HG03521 (cell line): ENCODE data around the gene GPR35.

Experiments used
- ATAC-seq: cut with Tn5 transposase; IDR thresholded peaks from one replicate; pipeline ENCODE4 v1.9.1; 2021; ENCODE audit warnings: mild to moderate bottlenecking, moderate library complexity; ENCODE audit not compliant: unreplicated experiment

GPR35 gene

DNA sequence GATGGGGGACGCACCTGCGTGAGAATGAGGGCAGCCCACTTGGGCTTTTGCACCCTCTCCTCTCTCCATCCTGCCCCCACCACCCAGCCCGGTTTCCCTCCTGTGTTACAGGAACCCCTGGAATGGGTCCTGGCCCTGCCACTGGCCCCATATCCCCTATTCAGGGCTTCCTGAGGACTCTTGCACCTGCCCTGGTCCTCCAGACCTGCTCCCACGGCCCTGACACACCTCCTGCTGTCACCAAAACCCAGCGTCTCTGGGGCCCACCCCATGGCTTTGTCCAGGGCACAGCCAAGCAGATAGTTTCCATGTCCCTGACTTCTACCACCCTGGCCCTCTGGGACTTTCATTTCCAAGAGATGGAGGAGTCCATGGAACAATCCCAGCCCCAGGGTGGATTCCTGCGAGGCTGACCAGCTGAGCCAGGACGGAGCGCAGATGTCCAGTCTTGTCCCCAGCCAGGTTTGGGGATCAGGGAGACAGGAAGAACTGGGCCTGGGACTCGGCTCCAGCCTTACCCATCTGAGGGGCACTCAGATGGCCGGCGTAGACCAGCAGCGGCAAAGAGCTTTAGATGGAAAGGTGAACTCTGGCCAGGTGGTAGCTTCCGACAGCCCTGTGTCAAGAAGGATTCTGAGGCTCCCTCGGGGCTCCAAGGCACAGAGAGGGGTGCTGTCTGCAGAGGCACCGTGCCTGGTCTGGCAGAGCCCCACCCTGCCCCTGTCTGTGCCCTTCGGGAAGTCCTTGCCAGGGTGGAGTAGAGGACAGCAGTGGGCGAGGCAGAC is 12.0 kb downstream of the GPR35 start:
- ATAC-seq, result no peak

DNA sequence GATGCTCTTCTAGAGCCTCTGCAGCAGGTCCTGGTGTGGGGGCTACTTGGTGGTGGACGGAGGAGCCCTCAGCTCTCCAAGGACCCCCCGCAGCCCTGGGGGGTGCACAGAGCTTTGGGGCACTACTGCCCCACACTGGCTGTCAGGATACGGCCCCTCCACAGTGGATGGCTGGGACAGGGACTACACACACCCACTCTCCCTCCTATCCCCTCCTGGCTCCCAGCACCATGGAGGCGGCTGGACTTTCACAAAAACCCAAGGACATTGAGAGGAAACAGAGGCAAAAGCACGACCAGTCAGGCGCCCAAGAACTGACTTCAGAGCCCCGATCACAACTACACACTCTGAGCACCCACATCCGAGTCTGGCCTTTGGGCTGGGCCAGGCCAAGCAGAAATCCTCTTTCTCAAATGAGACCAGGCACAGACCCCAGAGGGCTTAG is 12.6 kb downstream of the GPR35 start:
- ATAC-seq, result no peak

DNA sequence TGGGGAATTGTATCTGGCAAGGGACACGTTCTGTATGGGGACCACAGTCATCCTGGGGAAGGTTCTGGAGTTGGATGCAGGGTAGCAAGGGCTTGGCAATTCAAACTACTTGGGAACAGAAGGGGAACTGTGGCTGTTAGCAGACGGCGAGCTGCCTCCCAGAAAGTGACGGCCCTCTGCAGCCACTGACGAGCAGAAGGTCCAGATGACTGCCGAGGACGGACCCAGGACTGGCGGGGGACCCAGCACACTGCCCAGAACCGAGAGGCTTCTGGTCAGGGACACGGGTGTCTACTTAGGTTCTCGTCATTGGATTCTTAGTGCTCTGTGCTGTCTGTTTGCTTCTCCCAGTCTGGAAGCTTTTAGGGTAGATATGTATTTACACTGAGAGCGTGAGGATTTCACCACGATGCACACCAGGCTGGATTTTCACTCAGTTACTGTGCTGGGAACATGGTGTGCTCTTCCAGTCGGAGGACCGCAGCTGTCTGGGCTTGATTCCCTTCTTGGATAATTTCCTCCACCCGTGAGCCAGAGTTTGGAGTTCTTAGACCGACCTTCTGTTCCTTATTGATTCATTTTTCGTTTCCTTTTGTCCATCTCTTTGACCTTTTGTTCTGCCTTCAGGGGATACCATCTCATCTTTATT is 13.4 kb downstream of the GPR35 start:
- no peak for ATAC-seq

DNA sequence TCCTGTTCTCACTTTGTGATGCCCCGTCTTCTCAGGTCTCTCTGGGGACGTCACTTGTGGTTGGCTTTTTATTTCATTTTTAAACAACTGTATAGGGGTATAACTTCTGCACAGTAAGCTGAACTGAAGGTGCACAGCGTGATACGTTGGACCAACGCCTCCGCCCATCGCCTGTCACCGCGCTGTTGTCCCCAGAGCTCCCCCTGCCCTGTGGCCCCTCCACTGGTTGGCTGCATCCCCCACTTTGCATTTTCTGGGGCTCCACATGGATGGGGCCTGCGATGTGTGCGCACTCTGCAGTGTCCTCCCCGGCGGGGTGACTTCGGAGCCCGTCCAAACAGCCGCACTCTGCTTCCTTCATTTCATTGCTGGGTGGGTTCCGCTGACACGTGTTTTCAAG is 14.3 kb downstream of the GPR35 start:
- no peak for ATAC-seq

DNA sequence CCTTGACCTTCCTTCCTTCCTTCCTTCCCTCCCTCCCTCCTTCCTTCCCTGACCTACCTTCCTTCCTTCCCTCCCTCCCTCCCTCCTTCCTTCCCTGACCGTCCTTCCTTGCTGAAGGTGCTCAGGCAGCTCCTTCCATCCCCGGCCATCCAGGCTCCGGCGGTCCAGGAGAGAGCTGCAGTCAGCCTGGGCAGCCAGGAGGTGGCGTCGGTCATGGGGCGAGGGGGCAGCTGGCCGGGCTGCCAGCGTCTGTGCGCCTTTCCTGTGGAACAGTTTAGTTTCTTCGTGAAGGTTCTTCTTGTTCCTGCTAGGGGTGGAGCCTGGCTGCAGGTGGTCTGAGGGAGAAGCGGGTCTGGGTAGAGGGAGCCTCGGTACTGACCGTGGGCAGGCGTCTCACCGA is 15.7 kb downstream of the GPR35 start:
- ATAC-seq, result no peak

DNA sequence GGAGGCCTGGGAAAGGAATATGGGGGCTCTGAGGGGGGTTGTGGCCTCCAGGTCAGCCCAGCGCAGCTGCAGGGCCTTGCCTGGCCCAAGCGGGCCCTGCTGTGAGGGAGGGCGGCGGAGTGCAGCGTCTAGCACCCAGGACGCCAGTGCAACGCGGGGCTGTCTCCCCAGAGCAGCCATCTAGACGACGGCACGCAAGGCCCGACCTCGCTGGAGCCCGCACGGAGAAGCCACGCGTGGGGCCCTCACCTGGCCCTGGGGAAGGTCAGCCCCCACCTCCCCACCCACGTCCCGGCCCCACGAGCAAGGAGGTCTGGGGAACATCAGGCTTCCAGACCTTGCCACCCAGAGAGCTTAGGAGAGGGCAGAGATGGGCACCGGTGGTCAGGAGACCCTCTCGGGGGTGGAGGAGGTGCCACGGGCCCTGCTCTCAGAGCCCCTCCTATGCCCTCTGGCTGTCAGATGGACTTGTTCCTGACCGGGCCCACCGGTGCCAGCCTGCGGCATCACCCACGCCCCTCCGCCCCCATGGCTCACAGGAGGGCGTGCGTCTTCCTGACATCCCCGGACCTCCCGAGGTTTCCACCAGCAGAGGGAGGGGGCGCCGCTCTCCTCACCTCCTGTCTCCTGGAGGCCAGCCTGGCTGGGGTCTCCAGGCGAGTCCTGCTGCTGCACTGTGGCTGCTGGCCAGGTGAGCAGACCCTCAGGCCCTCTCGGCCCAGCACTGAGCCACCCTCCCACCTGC is 17.0 kb downstream of the GPR35 start:
- ATAC-seq, result no peak

DNA sequence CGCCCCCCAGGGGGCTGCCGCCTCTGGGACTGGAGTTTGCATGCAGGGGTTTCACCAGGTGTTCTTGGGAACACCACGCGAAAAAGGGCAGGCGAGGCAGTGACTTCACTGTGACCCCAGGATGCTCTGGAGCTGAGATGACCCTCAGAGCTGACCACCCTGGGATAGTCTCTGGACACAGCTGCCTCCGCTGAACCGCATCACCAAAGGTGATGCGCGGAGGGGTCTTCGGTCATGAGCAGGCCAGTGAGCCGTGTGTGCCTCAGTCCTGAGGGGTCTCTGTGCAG is 17.5 kb downstream of the GPR35 start:
- no peak for ATAC-seq

DNA sequence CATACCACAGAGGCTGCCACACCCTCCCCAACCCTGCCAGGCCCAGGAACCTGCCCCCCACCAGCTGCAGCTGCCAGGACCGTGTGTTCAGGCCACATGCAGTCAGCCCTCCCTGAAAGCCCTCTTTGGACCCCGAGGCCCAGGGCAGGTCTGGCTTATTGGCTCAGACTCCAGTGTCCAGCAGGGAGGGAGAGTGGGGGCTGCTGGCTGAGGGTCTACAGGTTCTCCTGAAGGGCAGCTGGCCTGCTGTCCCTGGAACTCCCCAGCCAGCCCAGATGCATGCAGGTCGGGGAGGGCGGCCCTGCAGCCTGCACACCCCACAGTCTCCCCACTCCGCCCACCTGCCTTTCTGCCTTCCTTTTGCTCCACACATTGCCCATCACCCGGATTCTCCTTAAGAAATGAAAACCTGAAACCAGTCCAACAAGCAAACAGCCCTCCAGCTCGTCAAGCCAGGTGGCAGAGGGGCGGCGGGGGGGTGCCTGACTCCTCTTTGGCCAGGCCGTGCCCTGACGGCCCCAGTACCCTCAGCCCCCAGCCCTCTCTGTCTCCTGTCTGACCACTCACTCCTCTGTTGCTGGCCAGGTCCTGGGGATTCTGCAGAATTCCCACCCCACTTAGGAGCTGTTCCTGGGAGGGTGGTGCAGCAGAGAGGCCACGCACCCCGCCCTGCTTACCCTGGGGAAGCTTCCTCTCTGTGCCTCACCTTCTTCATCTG is 18.0 kb downstream of the GPR35 start:
- no peak for ATAC-seq

DNA sequence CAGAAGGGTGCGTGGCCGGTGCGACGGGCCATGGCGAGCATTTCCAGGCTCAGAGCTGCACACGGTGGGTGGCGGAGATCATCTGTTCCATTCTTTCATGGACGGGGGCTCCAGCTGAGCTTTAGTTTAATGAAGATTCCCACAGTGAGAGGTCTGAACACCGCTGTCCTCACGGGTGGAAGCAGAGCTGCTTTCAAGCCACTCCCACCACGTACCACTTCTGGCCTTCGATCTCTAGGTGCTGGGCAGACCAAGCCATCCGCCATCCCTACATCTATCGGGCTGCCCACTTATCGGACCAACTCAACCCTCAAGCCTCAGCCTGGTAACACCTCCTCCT is 18.5 kb downstream of the GPR35 start:
- ATAC-seq, result no peak

DNA sequence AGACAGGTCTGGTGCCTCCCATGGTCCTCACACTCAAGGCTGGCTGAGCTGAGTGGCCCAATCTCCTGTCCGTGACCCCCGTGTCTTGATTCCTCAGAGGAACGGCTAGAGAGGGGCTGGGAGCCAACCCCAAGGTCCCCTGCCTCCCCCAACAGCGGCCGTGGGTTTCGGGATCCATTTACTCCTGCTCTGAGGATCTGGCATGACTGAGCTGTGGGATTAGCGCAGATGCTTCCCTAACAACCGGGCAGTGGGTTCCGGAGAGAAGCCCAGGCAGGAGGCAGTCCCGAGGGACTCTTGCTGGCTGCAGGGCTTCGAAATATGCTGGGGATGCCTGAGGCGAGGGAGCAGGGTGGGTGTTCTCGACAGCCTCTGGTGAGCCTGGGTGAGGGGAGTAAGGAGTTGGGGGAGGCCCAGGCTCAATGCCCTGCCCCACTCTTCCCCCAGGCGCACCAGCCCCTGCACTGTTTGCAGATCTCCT is 18.9 kb downstream of the GPR35 start:
- ATAC-seq, result no peak

DNA sequence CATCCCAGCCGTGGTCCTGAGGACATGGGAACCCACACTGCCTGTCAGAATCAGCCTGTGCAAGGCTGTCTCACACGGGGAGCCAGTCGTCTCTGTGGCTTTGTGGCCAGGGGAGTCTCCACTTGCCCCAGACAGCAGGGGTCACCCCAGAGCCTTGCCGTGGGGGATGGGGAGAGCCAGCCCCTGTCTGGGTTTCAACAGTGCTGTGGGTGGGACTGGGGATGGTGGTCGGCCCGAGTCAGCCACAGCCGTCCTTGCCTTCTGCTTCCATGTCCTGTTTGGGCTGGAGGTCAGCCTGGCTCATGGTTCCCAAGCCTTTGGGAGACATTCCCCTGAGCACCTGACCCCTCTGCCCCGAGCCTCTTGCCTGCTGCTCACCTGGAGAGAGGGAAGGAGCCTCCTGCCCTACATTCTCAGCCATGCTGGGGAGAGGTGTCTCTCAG is 19.6 kb downstream of the GPR35 start:
- no peak for ATAC-seq

DNA sequence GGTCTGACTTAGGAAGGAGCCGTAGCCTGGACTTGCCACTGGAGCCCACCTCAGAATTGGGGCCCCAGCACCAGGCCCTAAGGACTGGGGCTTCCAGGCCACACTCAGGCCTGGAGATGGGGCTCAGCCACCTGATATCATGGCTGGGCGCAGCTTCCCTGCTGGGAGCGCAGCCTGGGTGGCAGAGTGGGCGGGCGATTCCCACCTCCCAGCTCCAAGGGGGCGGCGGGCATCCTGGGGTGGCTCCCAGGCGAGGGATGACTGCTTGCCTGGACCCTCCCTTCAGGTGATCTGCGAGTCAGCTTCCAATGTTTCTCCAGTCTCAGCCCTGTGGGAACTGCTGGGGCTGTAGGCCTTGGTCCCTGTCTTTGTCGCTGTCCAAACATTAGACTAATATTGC is 20.1 kb downstream of the GPR35 start:
- ATAC-seq, result no peak

DNA sequence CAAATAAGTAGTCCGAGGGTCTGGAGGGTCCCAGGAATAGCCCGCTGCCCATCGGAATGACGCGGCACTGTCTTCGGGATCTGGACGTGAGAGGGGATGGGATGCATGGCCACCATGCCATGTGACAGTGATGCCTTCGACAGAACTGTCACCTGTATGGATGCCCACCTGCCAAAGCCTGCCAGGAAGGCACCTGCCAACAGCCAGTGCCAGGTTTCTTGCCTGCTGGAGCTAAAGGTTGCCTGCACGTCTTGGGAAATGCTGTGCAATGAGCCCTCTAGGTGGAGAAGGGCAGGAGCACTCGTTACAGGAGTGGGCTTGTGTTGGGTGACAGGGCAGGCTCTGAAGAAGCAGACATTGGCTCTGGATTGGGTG is 20.5 kb downstream of the GPR35 start:
- no peak for ATAC-seq

DNA sequence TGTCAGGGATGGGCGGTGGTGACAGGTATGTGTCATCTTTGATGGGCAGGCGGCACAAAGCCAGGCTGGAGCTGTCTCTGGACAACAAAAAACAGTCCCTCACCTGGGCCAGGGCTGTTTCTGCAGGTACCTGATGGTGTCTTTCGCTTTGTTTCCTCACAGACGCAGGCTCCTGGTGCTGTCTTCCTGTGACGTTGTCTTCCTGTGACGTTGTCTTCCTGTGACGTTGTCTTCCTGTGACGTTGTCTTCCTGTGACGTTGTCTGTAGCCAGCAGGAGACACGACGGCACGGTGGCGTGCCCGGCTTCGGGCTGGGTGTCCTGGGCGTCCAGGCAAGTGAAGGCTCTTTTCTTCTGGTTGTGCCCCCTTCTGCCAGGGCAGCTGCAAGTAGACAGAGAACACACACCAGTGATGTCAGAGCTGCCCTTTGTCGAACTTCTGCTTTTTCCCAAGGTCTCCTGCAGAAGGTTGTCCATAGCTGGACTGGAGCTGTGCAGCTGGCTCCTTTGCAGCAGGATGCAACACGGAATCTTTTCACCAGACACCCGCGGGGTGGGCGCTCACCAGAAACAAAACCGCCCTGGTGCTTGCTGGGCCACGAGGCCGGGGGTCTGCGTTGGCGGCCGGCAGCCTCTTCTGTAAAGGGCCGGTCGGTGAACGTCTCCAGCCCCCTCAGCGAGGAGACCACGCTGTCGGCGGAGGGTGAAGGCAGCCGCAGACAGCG is 21.1 kb downstream of the GPR35 start:
- no peak for ATAC-seq

DNA sequence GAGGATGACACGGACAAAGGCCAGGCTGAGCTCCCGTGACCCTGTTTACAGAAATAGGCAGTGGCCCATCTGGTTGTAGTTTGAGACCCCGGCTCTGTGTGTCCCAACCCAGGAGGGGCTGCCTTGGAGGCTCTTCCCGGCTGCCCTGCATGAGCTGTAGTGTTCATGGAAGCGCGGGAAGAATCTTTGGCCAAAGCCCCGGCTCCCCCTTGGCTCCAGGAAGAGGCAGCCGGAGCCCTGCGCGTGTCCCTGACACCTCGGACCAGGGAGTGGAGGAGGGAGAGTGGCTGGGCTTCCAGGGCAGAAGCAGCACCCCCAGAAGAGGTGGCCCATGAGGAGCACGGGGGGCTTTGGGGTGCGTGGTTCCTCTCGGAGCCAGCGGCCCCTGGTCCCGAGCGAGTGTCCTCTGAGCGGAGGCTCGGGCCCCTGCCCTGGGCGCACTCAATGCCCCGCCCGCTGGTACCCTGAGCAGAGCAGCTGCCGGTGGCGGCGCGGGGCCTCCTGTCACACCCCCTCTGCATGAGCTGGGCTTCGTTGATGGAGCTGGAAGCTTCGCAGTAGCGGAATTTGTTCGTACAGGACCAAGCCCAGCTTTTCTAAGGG is 21.7 kb downstream of the GPR35 start:
- ATAC-seq, result no peak

DNA sequence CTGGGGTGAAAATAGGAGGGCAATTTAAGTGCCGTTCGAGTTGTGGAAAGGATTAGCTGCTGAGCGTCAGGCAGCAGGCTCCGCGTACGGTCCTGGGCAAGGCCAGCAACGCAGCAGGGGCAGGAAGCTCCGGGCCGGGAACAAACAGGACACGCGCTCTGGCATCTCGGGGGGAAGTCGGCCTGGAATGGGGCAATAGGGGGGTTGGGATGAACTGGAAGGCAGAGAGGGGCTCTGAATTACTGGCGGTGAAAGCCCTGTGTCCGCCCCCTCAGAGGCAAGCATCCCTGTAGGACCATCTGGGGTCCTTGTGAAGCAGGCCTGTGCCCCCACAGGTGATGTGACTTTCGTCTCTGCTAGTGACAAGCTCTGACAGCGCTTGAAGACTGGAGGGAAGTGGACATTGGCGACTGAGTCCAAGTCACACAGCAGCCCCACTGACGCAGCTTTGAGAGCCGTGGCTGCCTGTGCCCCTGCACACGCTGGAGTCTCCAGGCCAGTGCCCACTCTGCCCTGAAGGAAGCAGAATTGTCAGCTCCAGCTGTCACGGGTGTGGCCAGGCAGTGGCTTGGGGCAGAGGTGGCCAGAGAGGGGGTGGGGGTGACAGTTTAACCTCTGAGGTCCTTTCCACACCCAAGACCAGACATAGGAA is 22.3 kb downstream of the GPR35 start:
- no peak for ATAC-seq

DNA sequence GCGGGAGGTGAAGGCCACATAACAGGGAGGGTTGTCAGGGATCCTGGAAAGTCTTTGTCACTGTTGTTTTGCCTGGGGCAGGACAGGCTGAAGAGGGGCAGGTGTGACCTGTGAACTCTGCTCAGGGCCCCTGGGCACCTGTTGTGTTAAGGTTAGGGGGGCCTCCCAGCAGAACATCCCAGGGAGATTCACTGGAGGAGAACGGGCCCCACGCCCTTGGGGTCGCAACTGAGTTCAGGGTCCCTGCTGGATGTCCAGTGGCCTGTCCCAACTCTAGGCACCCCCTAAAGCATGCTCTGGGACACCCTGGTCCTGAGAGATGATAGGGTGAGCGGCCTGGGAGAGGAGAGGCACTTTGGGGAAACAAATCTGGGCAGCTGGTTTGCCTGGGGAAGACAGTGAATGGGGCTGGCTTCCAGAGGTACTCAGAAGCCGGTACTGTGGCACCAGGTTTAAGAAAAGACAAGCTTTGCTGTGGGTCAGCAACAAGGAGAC is 22.9 kb downstream of the GPR35 start:
- ATAC-seq, result no peak

DNA sequence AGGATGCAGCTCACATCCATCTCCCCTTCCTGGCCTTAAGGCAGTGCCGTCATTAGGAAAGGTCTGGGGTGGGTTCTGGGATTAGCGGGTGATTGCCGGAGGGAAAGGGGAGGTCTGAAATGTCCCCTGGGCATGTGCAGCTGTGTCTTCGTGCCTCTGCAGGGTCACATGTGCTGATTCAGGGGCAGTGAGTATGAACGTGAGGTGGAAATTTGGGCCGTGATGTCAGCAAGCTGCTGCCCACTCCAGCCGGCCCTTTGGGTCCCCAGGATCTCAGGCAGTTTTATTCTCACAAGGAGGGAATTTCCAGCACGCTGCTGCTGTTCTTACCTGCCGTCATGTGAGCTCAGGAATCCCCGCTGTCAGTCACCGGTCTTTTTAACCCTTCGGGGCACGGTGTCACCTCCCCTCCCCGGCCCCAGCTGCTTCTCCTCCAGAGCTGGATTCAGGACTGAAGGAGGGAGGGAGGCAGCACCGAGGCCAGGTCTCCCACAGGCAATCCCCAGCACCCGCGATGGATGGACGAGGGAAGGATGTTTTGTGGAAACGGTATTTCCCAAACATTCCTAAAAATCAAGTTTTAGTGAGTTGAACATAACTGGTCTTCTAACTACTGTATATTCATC is 23.5 kb downstream of the GPR35 start:
- no peak for ATAC-seq

DNA sequence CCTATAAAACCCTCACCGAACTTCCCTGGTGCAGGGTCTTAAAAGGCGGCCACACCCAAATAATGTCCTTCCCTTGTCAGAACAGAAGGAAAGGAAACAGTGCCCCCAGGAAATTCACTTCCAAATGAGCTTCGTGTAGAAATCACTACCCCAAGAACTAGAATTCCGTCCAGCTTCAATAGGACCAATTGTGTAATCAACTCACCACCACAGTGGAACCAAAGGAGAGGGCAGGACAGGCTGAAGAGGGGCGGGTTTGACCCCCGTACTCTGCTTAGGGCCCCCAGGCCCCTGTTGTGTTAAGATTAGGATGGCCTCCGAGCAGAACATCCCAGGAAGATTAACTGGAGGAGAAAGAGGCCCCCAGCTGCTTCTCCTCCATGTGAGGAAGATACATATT is 24.1 kb downstream of the GPR35 start:
- ATAC-seq, result no peak
